K562 (cell line): ENCODE results near the gene FANCF.

Experiments used
- ATF3 ChIP-seq, 2 experiments: fragments of 450-650 bp in 1 of 2; sonication (generic) in 1 of 2; formaldehyde crosslinking in 1 of 2; IDR thresholded peaks in 1 of 2; conservative IDR thresholded peaks in 1 of 2; 2 replicates each; pipeline versions ENCODE4 v1.6.1 to v1.8.1; 2016 to 2023; ENCODE audit warnings: mild to moderate bottlenecking in 2 of 2, moderate library complexity in 2 of 2, inconsistent platforms in 1 of 2, missing genetic modification reagents in 1 of 2
- CBX2 ChIP-seq: fragments of 200-600 bp; sonication (generic); IDR thresholded peaks from one replicate; pipeline ENCODE4 v1.6.1; 2012; ENCODE audit warnings: mild to moderate bottlenecking, low read length, inconsistent platforms; ENCODE audit not compliant: insufficient read depth, poor library complexity, severe bottlenecking
- GABPA ChIP-seq: fragments of 200-800 bp; sonication (Bioruptor generic); conservative IDR thresholded peaks from 2 replicates; pipeline ENCODE4 v1.6.1; 2016; ENCODE audit warnings: low read depth, missing genetic modification characterization, missing compliant biosample characterization
- GABPB1 ChIP-seq: sonication (generic); formaldehyde crosslinking; IDR thresholded peaks from 2 replicates; pipeline ENCODE4 v1.8.0; 2022; ENCODE audit warnings: mild to moderate bottlenecking, missing genetic modification reagents
- MAZ ChIP-seq, 2 experiments: fragments of 450-650 bp in 1 of 2; sonication (generic) in 1 of 2; formaldehyde crosslinking; IDR thresholded peaks in 1 of 2; conservative IDR thresholded peaks in 1 of 2; 2 replicates each; pipeline versions ENCODE4 v1.4.0 to v1.5.0; 2020; ENCODE audit warnings: mild to moderate bottlenecking in 1 of 2, missing genetic modification reagents in 1 of 2
- NR1H2 ChIP-seq: sonication (generic); formaldehyde crosslinking; IDR thresholded peaks from 2 replicates; pipeline ENCODE4 v1.4.0; 2020; ENCODE audit warnings: mild to moderate bottlenecking, missing genetic modification reagents
- POLR2A ChIP-seq: fragments of 450-650 bp; conservative IDR thresholded peaks from 2 replicates; pipeline ENCODE4 v1.6.1; 2016
- POLR3G ChIP-seq: IDR thresholded peaks from 2 replicates; pipeline ENCODE4 v1.6.1; 2011; ENCODE audit not compliant: insufficient read length, insufficient replicate concordance; ENCODE audit errors: extremely low read depth
- RAD21 ChIP-seq, 2 experiments: fragments of 250-450 bp in 1 of 2; fragments of 450-650 bp in 1 of 2; sonication (Bioruptor Pico) in 1 of 2; formaldehyde crosslinking in 1 of 2; IDR thresholded peaks in 1 of 2; conservative IDR thresholded peaks in 1 of 2; 2 replicates each; pipeline versions ENCODE4 v1.4.0 to v1.8.0; 2020 to 2022; ENCODE audit warnings: mild to moderate bottlenecking in 2 of 2, moderate library complexity in 1 of 2
- RFX1 ChIP-seq: fragments of 450-650 bp; IDR thresholded peaks from 2 replicates; pipeline ENCODE4 v1.6.1; 2016; ENCODE audit warnings: mild to moderate bottlenecking, moderate library complexity
- STAG1 ChIP-seq: sonication (generic); formaldehyde crosslinking; IDR thresholded peaks from 2 replicates; pipeline ENCODE4 v1.5.0; 2020; ENCODE audit warnings: missing genetic modification reagents, borderline replicate concordance
- ZNF280B ChIP-seq: fragments of 250-450 bp; sonication (Bioruptor Pico); IDR thresholded peaks from 2 replicates; pipeline ENCODE4 v1.5.1; 2021; ENCODE audit warnings: mild to moderate bottlenecking
- ZNF449 ChIP-seq: fragments of 250-450 bp; sonication (Bioruptor Pico); IDR thresholded peaks from 2 replicates; pipeline ENCODE4 v1.8.0; 2022; ENCODE audit warnings: moderate library complexity, mild to moderate bottlenecking, inconsistent platforms
- ZSCAN29 ChIP-seq: fragments of 450-650 bp; IDR thresholded peaks from 2 replicates; pipeline ENCODE4 v1.6.1; 2017

GRCh38 chr11:22603933-22604332, 21.7 kb downstream of the FANCF start:
- TF ChIP-seq RFX1 (no peak), ZNF280B (CRISPR knock-in tag) (no peak), ATF3 (IDR thresholded peaks at IDR 0.05) (no peak), ATF3 (CRISPR knock-in tag; conservative IDR thresholded peaks at IDR 0.05) (no peak), POLR2A (no peak), RAD21 (CRISPR knock-in tag; conservative IDR thresholded peaks at IDR 0.05 in 1 of 2, IDR thresholded peaks at IDR 0.05 in 1 of 2) (no peak), MAZ (CRISPR knock-in tag; conservative IDR thresholded peaks at IDR 0.05 in 1 of 2, IDR thresholded peaks at IDR 0.05 in 1 of 2) (no peak), ZSCAN29 (no peak), STAG1 (no peak), POLR3G (no peak), GABPA (tag) (no peak), CBX2 (no peak), ZNF449 (no peak), GABPB1 (CRISPR knock-in tag) (no peak), NR1H2 (CRISPR knock-in tag) (no peak)
